Measurements from ENCODE around the gene FIP1L1. TPM values are rescaled to one million over a fixed set of nuclear protein-coding genes. Genes with fewer than 3 reads are reported as not detected.

The FIP1L1 gene
- total RNA-seq, 1 experiment from 2014 or later = 47.6 TPM

GRCh38 chr4:53459548-53459947 is 82.1 kb downstream of the FIP1L1 start (continued):
- TF ChIP-seq NR3C1 (CRISPR knock-in tag; conservative IDR thresholded peaks at IDR 0.05; ENCODE audit: low read depth) (no peak), ZNF281 (CRISPR knock-in tag; IDR thresholded peaks at IDR 0.05) (no peak)

GRCh38 chr4:53461244-53461643 is 83.8 kb downstream of the FIP1L1 start:
- Mint-ChIP-seq H3K4me3 (no peak overlapping the region), H3K27ac (no peak overlapping the region), H3K27me3 (ENCODE audit: low read depth) (no peaks in the 10 kb centered on the region), H3K9me3 (peaks cover 10% of the 10 kb centered on the region), H3K36me3 (peaks cover 48% of the 10 kb centered on the region), H3K4me1 (no peaks in the 10 kb centered on the region)
- ChIA-PET CTCF (no interaction called here), POLR2A (no interaction called here)
- TF ChIP-seq KAT7 (CRISPR knock-in tag; IDR thresholded peaks at IDR 0.05; ENCODE audit: borderline replicate concordance) (no peak), ZNF671 (CRISPR knock-in tag; IDR thresholded peaks at IDR 0.05) (no peak), AFF4 (CRISPR knock-in tag; IDR thresholded peaks at IDR 0.05; ENCODE audit: borderline replicate concordance) (no peak), ZNF232 (CRISPR knock-in tag; IDR thresholded peaks at IDR 0.05) (no peak), ZNF396 (CRISPR knock-in tag; IDR thresholded peaks at IDR 0.05; ENCODE audit: borderline replicate concordance) (no peak), IRF2 (CRISPR knock-in tag; IDR thresholded peaks at IDR 0.05; ENCODE audit: borderline replicate concordance, low read depth) (no peak), ZBTB21 (CRISPR knock-in tag; IDR thresholded peaks at IDR 0.05; ENCODE audit: borderline replicate concordance) (no peak), FOXP4 (CRISPR knock-in tag; IDR thresholded peaks at IDR 0.05) (no peak), TEAD1 (CRISPR knock-in tag; IDR thresholded peaks at IDR 0.05) (no peak)
- DNase-seq (ENCODE audit: low spot score) (no peak), ATAC-seq (no peak)

- no peak overlapping the region for H3K27ac Mint-ChIP-seq
- DNase-seq (ENCODE audit: low spot score) (no peak), ATAC-seq (no peak)
- H3K36me3 Mint-ChIP-seq = peaks cover 67% of the 10 kb centered on the region
- H3K4me3 Mint-ChIP-seq = no peak overlapping the region
- H3K27me3 Mint-ChIP-seq (ENCODE audit: low read depth) = no peaks in the 10 kb centered on the region; the same call in 1 of the 2 replicates
- POLR2A ChIA-PET = no interaction called here
- CTCF ChIA-PET = no interaction called here
- H3K4me1 Mint-ChIP-seq = no peaks in the 10 kb centered on the region
- peaks cover 27% of the 10 kb centered on the region for H3K9me3 Mint-ChIP-seq
- TF ChIP-seq GRHL2 (CRISPR knock-in tag; IDR thresholded peaks at IDR 0.05; ENCODE audit: insufficient replicate concordance, severe bottlenecking) (no peak), ATF6 (CRISPR knock-in tag; IDR thresholded peaks at IDR 0.05) (no peak), ATF3 (CRISPR knock-in tag; conservative IDR thresholded peaks at IDR 0.05) (no peak), NR2C2 (CRISPR knock-in tag; IDR thresholded peaks at IDR 0.05) (no peak), JUN (CRISPR knock-in tag; IDR thresholded peaks at IDR 0.05) (no peak), STAT6 (CRISPR knock-in tag; conservative IDR thresholded peaks at IDR 0.05; ENCODE audit: low read depth) (no peak), ATF1 (CRISPR knock-in tag; IDR thresholded peaks at IDR 0.05) (no peak), NFATC4 (CRISPR knock-in tag; IDR thresholded peaks at IDR 0.05) (no peak), NR3C1 (CRISPR knock-in tag; conservative IDR thresholded peaks at IDR 0.05; ENCODE audit: low read depth) (no peak), ZMAT4 (CRISPR knock-in tag; IDR thresholded peaks at IDR 0.05) (no peak)
Measured at GRCh38 chr4:53463340-53463739, 85.9 kb downstream of the FIP1L1 start.

Data from WTC11 (cell line).